GM19397 (cell line): Measurements from ENCODE around the gene REPS1.
"Not testable (repeated sequence)": the region's sequence is repeated elsewhere in the genome, so short reads cannot be mapped to it uniquely, and the experiment has no call there.

Experiments used
- ATAC-seq: cut with Tn5 transposase; IDR thresholded peaks from one replicate; pipeline ENCODE4 v1.9.1; 2021; ENCODE audit warnings: mild to moderate bottlenecking, moderate library complexity; ENCODE audit not compliant: unreplicated experiment

REPS1 gene

GRCh38 chr6:138987643-138988468, at the start of gene REPS1:
Gene REPS1 (minus strand): TSS chr6:138988253. CDS start chr6:138987682, 571 bp downstream.
- peak; percentile 94 for ATAC-seq

GRCh38 chr6:139037490-139037889, 49.4 kb upstream of the REPS1 start:
- ATAC-seq, result no peak

GRCh38 chr6:139030228-139030963, 42.3 kb upstream of the REPS1 start:
- ATAC-seq, result peak; percentile 39

- peak; percentile 33 for ATAC-seq
Observed at GRCh38 chr6:139029470-139030227, 41.6 kb upstream of the REPS1 start.

- peak; percentile 57 for ATAC-seq
Observed at GRCh38 chr6:139028658-139029469, 40.8 kb upstream of the REPS1 start, which contains the start of gene ABRACL. Gene ABRACL (plus strand): TSS chr6:139028745. CDS start chr6:139034161, 5,416 bp downstream.

- no peak for ATAC-seq
Observed at GRCh38 chr6:139028215-139028657, 40.2 kb upstream of the REPS1 start.

GRCh38 chr6:139027620-139028182, 39.6 kb upstream of the REPS1 start:
- no peak for ATAC-seq

GRCh38 chr6:139025416-139025815, 37.4 kb upstream of the REPS1 start:
- not testable (repeated sequence) for ATAC-seq

- no peak for ATAC-seq
Observed at GRCh38 chr6:139020689-139021088, 32.6 kb upstream of the REPS1 start.

- ATAC-seq, result no peak
Observed at GRCh38 chr6:139019722-139020121, 31.7 kb upstream of the REPS1 start.

- no peak for ATAC-seq
Observed at GRCh38 chr6:139017227-139017626, 29.2 kb upstream of the REPS1 start.

- peak; percentile 76 for ATAC-seq
Observed at GRCh38 chr6:139016337-139017213, 28.5 kb upstream of the REPS1 start.

GRCh38 chr6:139014945-139015344, 26.9 kb upstream of the REPS1 start:
- no peak for ATAC-seq

GRCh38 chr6:139013185-139013800, 25.2 kb upstream of the REPS1 start:
- ATAC-seq, result no peak

- ATAC-seq, result no peak
Observed at GRCh38 chr6:139011980-139012379, 23.9 kb upstream of the REPS1 start.

GRCh38 chr6:139010674-139011073, 22.6 kb upstream of the REPS1 start:
- no peak for ATAC-seq

GRCh38 chr6:139008117-139008516, 20.1 kb upstream of the REPS1 start:
- no peak for ATAC-seq

GRCh38 chr6:139007428-139007827, 19.4 kb upstream of the REPS1 start:
- no peak for ATAC-seq

GRCh38 chr6:139006477-139006876, 18.4 kb upstream of the REPS1 start:
- ATAC-seq, result no peak
